ENCODE results near the gene OR2S2. TPM values are rescaled to one million over a fixed set of nuclear protein-coding genes. Genes with fewer than 3 reads are reported as not detected.
"Not testable (repeated sequence)": the region's sequence is repeated elsewhere in the genome, so short reads cannot be mapped to it uniquely, and the experiment has no call there.

OR2S2 gene
- total RNA-seq, 2 experiments from 2014 or later = not detected

- ChIA-PET POLR2A (no interaction called here), CTCF (no interaction called here)
- no peak overlapping the region for H3K27ac Mint-ChIP-seq
- no peaks in the 10 kb centered on the region for H3K36me3 ChIP-seq (ENCODE audit: insufficient read depth, low read length)
- intact Hi-C loops (cut with DNase I, micrococcal nuclease) = no loop called here
- H3K4me1 Mint-ChIP-seq (ENCODE audit: low read depth) = peaks cover 18% of the 10 kb centered on the region
- peaks cover 3% of the 10 kb centered on the region for H3K9me3 Mint-ChIP-seq
- H3K9me3 ChIP-seq (ENCODE audit: control insufficient read depth in 1 of 2, insufficient read depth in 1 of 2, low read length in 2 of 2) = peaks cover 0 to 4% of the 10 kb centered on the region in 2 experiments
- H3K4me1 ChIP-seq (ENCODE audit: insufficient read depth, low read length) = peaks cover 11% of the 10 kb centered on the region
- DNase-seq (no peak), ATAC-seq (ENCODE audit: poor library complexity) (no peak)
- no peak overlapping the region for H3K27ac ChIP-seq (ENCODE audit: low read depth in 1 of 2, low read length in 2 of 2)
- no peak overlapping the region for H3K4me3 Mint-ChIP-seq
- H3K27me3 ChIP-seq (ENCODE audit: control insufficient read depth in 1 of 2, insufficient read depth in 2 of 2, low read length in 2 of 2) = peaks cover 0 to 4% of the 10 kb centered on the region in 2 experiments
- no peaks in the 10 kb centered on the region for H3K36me3 Mint-ChIP-seq (ENCODE audit: low read depth)
- TF ChIP-seq, protein P1, sequence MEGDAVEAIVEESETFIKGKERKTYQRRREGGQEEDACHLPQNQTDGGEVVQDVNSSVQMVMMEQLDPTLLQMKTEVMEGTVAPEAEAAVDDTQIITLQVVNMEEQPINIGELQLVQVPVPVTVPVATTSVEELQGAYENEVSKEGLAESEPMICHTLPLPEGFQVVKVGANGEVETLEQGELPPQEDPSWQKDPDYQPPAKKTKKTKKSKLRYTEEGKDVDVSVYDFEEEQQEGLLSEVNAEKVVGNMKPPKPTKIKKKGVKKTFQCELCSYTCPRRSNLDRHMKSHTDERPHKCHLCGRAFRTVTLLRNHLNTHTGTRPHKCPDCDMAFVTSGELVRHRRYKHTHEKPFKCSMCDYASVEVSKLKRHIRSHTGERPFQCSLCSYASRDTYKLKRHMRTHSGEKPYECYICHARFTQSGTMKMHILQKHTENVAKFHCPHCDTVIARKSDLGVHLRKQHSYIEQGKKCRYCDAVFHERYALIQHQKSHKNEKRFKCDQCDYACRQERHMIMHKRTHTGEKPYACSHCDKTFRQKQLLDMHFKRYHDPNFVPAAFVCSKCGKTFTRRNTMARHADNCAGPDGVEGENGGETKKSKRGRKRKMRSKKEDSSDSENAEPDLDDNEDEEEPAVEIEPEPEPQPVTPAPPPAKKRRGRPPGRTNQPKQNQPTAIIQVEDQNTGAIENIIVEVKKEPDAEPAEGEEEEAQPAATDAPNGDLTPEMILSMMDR (IDR thresholded peaks at IDR 0.05) = no peak
- no peak overlapping the region for H3K4me3 ChIP-seq (ENCODE audit: low read length)
- peaks cover 45% of the 10 kb centered on the region for H3K27me3 Mint-ChIP-seq
Observed at GRCh38 chr9:36005891-36006290, 47.9 kb upstream of the OR2S2 start.

DNA sequence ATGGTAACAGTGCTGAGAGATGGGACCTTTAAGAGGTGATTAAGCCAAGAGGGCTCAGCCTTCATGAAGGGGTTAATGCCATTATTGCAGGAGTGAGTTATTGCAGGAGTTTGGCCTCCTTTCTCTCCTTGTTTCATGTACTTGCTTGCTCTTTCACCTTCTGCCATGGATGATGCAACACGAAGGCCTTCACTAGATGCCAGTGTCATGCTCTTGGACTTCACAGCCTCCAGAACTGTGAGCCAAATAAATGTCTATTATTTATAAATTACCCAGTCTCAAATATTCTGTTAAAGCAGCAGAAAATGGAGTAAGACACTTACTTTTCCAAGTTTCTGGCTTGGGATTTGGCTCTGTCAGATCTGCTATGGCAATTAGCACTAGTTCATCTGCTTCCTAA is 40.4 kb upstream of the OR2S2 start:
- Mint-ChIP-seq H3K9me3 (peaks cover 7% of the 10 kb centered on the region), H3K36me3 (ENCODE audit: low read depth) (no peaks in the 10 kb centered on the region), H3K27me3 (peaks cover 40% of the 10 kb centered on the region), H3K27ac (no peak overlapping the region), H3K4me3 (no peak overlapping the region), H3K4me1 (ENCODE audit: low read depth) (no peaks in the 10 kb centered on the region)
- peaks cover 0 to 12% of the 10 kb centered on the region in 2 experiments for H3K9me3 ChIP-seq (ENCODE audit: control insufficient read depth in 1 of 2, insufficient read depth in 1 of 2, low read length in 2 of 2)
- TF ChIP-seq, protein P1 (IDR thresholded peaks at IDR 0.05) = no peak
- H3K4me1 ChIP-seq (ENCODE audit: insufficient read depth, low read length) = no peaks in the 10 kb centered on the region
- ChIA-PET CTCF (no interaction called here), POLR2A (no interaction called here)
- intact Hi-C loops (cut with DNase I, micrococcal nuclease) = no loop called here
- H3K27me3 ChIP-seq (ENCODE audit: control insufficient read depth in 1 of 2, insufficient read depth in 2 of 2, low read length in 2 of 2) = peaks cover 0 to 5% of the 10 kb centered on the region in 2 experiments
- no peak overlapping the region for H3K4me3 ChIP-seq (ENCODE audit: low read length)
- H3K27ac ChIP-seq (ENCODE audit: low read depth in 1 of 2, low read length in 2 of 2) = no peak overlapping the region
- DNase-seq = no peak
- no peak for ATAC-seq (ENCODE audit: poor library complexity)
- no peaks in the 10 kb centered on the region for H3K36me3 ChIP-seq (ENCODE audit: insufficient read depth, low read length)

DNA sequence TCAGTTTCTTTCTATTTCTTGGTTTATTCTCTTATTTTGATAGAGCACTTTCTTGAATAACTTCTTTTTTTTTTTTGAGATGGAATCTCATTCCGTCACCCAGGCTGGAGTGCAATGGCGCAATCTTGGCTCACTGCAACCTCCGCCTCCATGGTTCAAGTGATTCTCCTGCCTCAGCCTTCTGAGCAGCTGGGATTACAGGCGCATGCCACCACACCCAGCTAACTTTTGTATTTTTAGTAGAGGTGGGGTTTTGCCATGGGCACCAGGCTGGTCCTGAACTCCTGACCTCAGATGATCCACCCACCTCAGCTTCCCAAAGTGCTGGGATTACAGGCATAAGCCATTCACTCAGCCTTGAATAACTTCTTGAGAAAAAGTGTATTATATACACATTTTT is 39.1 kb upstream of the OR2S2 start:
- H3K27me3 ChIP-seq (ENCODE audit: control insufficient read depth in 1 of 2, insufficient read depth in 2 of 2, low read length in 2 of 2); H3K4me1 ChIP-seq (ENCODE audit: insufficient read depth, low read length); intact Hi-C loops (cut with DNase I, micrococcal nuclease); ATAC-seq (ENCODE audit: poor library complexity); H3K4me3 ChIP-seq (ENCODE audit: low read length); CTCF ChIA-PET; POLR2A ChIA-PET; DNase-seq; H3K27ac Mint-ChIP-seq; H3K9me3 Mint-ChIP-seq; H3K4me1 Mint-ChIP-seq (ENCODE audit: low read depth); H3K36me3 Mint-ChIP-seq (ENCODE audit: low read depth); H3K4me3 Mint-ChIP-seq; H3K27ac ChIP-seq (ENCODE audit: low read depth in 1 of 2, low read length in 2 of 2); H3K36me3 ChIP-seq (ENCODE audit: insufficient read depth, low read length): not testable (repeated sequence)
- H3K27me3 Mint-ChIP-seq = peaks cover 33% of the 10 kb centered on the region
- peaks cover 0 to 12% of the 10 kb centered on the region in 2 experiments for H3K9me3 ChIP-seq (ENCODE audit: control insufficient read depth in 1 of 2, insufficient read depth in 1 of 2, low read length in 2 of 2)

DNA sequence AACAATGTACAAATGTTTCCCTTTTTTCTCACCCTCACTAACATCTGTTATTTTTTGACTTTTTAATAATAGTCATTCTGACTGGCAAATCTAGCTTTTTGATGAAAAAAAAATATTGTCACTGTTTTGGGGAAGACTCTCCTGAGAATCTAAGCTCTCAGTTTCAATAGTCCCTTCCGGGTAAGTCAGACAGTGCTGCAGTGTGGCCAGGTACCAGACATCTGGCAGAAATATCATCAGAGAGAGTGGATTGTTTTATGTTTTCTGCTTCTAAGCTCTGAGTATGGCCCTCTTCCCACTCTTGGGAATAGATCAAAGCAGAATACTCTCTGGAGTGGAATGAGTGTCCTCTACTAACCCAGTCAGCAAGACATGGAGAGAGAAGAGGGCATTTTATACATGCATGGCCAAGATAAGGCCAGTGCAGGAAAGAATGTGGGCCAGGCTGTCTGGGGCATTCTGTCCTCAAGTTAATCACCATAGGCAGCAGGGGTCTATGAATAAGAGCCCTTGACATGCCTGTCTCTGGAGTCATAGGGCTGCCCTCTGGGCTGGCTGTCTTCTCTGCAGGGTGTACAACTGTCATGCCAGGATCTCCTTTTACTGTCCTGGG is 38.5 kb upstream of the OR2S2 start:
- no peak overlapping the region for H3K27ac Mint-ChIP-seq
- H3K27me3 Mint-ChIP-seq = peaks cover 33% of the 10 kb centered on the region
- POLR2A ChIA-PET = no interaction called here

More for the DNA sequence above, 38.5 kb upstream of the OR2S2 start:
- H3K36me3 ChIP-seq (ENCODE audit: insufficient read depth, low read length) = no peaks in the 10 kb centered on the region
- CTCF ChIA-PET = interaction anchor here (0.7 kb wide), 1 partner anchor 12 kb away, joined by 3 read pairs; no protein-coding TSS in a partner anchor
- peaks cover 2 to 5% of the 10 kb centered on the region in 2 experiments for H3K27me3 ChIP-seq (ENCODE audit: control insufficient read depth in 1 of 2, insufficient read depth in 2 of 2, low read length in 2 of 2)
- intact Hi-C loops (cut with DNase I, micrococcal nuclease) = no loop called here
- no peak overlapping the region for H3K4me3 ChIP-seq (ENCODE audit: low read length)
- no peaks in the 10 kb centered on the region for H3K4me1 Mint-ChIP-seq (ENCODE audit: low read depth)
- H3K36me3 Mint-ChIP-seq (ENCODE audit: low read depth) = no peaks in the 10 kb centered on the region
- H3K4me3 Mint-ChIP-seq = no peak overlapping the region
- no peak for ATAC-seq (ENCODE audit: poor library complexity)
- DNase-seq = no peak
- TF ChIP-seq, protein P1 (IDR thresholded peaks at IDR 0.05) = no peak
- peaks cover 7% of the 10 kb centered on the region for H3K9me3 Mint-ChIP-seq
- H3K4me1 ChIP-seq (ENCODE audit: insufficient read depth, low read length) = no peaks in the 10 kb centered on the region
- H3K27ac ChIP-seq (ENCODE audit: low read depth in 1 of 2, low read length in 2 of 2) = no peak overlapping the region
- H3K9me3 ChIP-seq (ENCODE audit: control insufficient read depth in 1 of 2, insufficient read depth in 1 of 2, low read length in 2 of 2) = peaks cover 0 to 12% of the 10 kb centered on the region in 2 experiments
